Panc1 (cell line): ENCODE measurements around the gene RASGRF2. TPM values are rescaled to one million over a fixed set of nuclear protein-coding genes. Genes with fewer than 3 reads are reported as not detected.

Source experiments
- ATAC-seq: fragments of 200-7000 bp; cut with Tn5 transposase; 2 replicates; pipeline ENCODE4 v1.9.1; 2020; ENCODE audit warnings: mild to moderate bottlenecking, moderate library complexity
- BruUV-seq: library from RNA; stranded (reverse); fragments of 400-500 nt; replicated peaks from 2 replicates; lab custom pipeline; 2021; lab: Mats Ljungman, UMichigan
- CTCF ChIA-PET: fragments of 300-600 bp; sonication (Branson Sonifier 250); formaldehyde crosslinking; loops from one replicate; lab custom pipeline; 2022; ENCODE audit warnings: antibody characterized with exemption; lab: Charles Lee
- POLR2A ChIA-PET: fragments of 300-600 bp; sonication (Branson Sonifier 250); formaldehyde crosslinking; loops from one replicate; lab custom pipeline; 2022; ENCODE audit warnings: antibody characterized with exemption; lab: Charles Lee
- DNase-seq: peaks from one replicate; pipeline ENCODE4 v3.0.0-alpha.2; 2010; ENCODE audit warnings: low read depth, low spot score
- H3K27ac ChIP-seq: 2 replicates; pipeline ENCODE4 v1.5.1; 2011; ENCODE audit warnings: mild to moderate bottlenecking, low read length, inconsistent platforms
- H3K27me3 ChIP-seq: fragments of 200-500 bp; sonication (Bioruptor generic); 2 replicates; pipeline ENCODE4 v1.6.0; 2014; ENCODE audit warnings: low read length, inconsistent platforms; ENCODE audit not compliant: control insufficient read depth, insufficient read depth
- H3K36me3 ChIP-seq: fragments of 200-500 bp; sonication (Bioruptor generic); 2 replicates; pipeline ENCODE4 v1.5.1; 2014; ENCODE audit warnings: inconsistent platforms, mild to moderate bottlenecking, low read length, moderate library complexity; ENCODE audit not compliant: control insufficient read depth, insufficient read depth
- H3K4me1 ChIP-seq: 2 replicates; pipeline ENCODE4 v1.5.1; 2011; ENCODE audit warnings: inconsistent platforms, mild to moderate bottlenecking, low read length, moderate library complexity; ENCODE audit not compliant: control insufficient read depth, insufficient read depth
- H3K4me3 ChIP-seq, 2 experiments: 2 replicates each; pipeline ENCODE4 v1.5.1; 2011 to 2012; ENCODE audit warnings: low read depth in 2 of 2, low read length in 2 of 2, mild to moderate bottlenecking in 2 of 2, inconsistent platforms in 1 of 2, moderate library complexity in 1 of 2
- H3K9me3 ChIP-seq: fragments of 200-500 bp; sonication (Bioruptor generic); 2 replicates; pipeline ENCODE4 v1.5.1; 2014; ENCODE audit warnings: low read depth, mild to moderate bottlenecking, inconsistent platforms, low read length, moderate library complexity; ENCODE audit not compliant: control insufficient read depth, insufficient read depth
- CTCF ChIP-seq: fragments of 450-650 bp; IDR thresholded peaks from 2 replicates; pipeline ENCODE4 v1.5.1; 2017; ENCODE audit warnings: mild to moderate bottlenecking
- POLR2AphosphoS5 ChIP-seq: IDR thresholded peaks from 2 replicates; pipeline ENCODE4 v1.6.1; 2012; ENCODE audit warnings: mild to moderate bottlenecking, low read depth, low read length, moderate library complexity
- SIN3A ChIP-seq: IDR thresholded peaks from 2 replicates; pipeline ENCODE4 v1.6.1; 2012; ENCODE audit warnings: low read depth, mild to moderate bottlenecking, low read length, moderate library complexity, borderline replicate concordance; ENCODE audit not compliant: insufficient read depth
- TCF7L2 ChIP-seq: IDR thresholded peaks from 2 replicates; pipeline ENCODE4 v1.6.1; 2011; ENCODE audit warnings: mild to moderate bottlenecking, low read depth, low read length, inconsistent platforms
- in situ Hi-C: cut with HindIII; loops from 2 replicates; pipeline ENCODE4 v1.10.0; 2016; ENCODE audit warnings: low sequenced_read_pairs, low pct_unique_long_range_greater_than_20kb
- intact Hi-C: fragments of 100-400 bp; cut with micrococcal nuclease; formaldehyde crosslinking; loops from one replicate; pipeline ENCODE4 v1.10.0; 2022; ENCODE audit not compliant: unreplicated experiment
- total RNA-seq: library from RNA; stranded (reverse); gene quantifications from one replicate; pipeline ENCODE4 v1.2.1, GENCODE V29; 2021; ENCODE audit not compliant: unreplicated experiment
- TF ChIP-seq, protein P1 (sequence below), 2 experiments: IDR thresholded peaks; 2 replicates each; pipeline ENCODE4 v1.6.1; 2011 to 2012; ENCODE audit warnings: low read depth in 2 of 2, control low read depth in 1 of 2, low read length in 1 of 2, mild to moderate bottlenecking in 1 of 2, moderate library complexity in 1 of 2; ENCODE audit not compliant: insufficient read depth in 1 of 2

RASGRF2 gene
- total RNA-seq, 1 experiment from 2014 or later, result 4.7 TPM

- Histone ChIP-seq H3K4me3 (no peak overlapping the region), H3K36me3 (no peaks in the 10 kb centered on the region), H3K9me3 (no peaks in the 10 kb centered on the region; the same call in 1 of the 2 replicates), H3K27ac (no peak overlapping the region), H3K27me3 (no peaks in the 10 kb centered on the region), H3K4me1 (no peaks in the 10 kb centered on the region)
- TF ChIP-seq TCF7L2, result no peak
- TF ChIP-seq, protein P1, sequence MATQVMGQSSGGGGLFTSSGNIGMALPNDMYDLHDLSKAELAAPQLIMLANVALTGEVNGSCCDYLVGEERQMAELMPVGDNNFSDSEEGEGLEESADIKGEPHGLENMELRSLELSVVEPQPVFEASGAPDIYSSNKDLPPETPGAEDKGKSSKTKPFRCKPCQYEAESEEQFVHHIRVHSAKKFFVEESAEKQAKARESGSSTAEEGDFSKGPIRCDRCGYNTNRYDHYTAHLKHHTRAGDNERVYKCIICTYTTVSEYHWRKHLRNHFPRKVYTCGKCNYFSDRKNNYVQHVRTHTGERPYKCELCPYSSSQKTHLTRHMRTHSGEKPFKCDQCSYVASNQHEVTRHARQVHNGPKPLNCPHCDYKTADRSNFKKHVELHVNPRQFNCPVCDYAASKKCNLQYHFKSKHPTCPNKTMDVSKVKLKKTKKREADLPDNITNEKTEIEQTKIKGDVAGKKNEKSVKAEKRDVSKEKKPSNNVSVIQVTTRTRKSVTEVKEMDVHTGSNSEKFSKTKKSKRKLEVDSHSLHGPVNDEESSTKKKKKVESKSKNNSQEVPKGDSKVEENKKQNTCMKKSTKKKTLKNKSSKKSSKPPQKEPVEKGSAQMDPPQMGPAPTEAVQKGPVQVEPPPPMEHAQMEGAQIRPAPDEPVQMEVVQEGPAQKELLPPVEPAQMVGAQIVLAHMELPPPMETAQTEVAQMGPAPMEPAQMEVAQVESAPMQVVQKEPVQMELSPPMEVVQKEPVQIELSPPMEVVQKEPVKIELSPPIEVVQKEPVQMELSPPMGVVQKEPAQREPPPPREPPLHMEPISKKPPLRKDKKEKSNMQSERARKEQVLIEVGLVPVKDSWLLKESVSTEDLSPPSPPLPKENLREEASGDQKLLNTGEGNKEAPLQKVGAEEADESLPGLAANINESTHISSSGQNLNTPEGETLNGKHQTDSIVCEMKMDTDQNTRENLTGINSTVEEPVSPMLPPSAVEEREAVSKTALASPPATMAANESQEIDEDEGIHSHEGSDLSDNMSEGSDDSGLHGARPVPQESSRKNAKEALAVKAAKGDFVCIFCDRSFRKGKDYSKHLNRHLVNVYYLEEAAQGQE (IDR thresholded peaks at IDR 0.05; ENCODE audit: insufficient read depth in 1 of 2, low read depth in 2 of 2, low read length in 1 of 2), result no peak
- no peak for TF ChIP-seq POLR2AphosphoS5
- TF ChIP-seq CTCF, result no peak
- no peak for TF ChIP-seq SIN3A
- intact Hi-C loops, result no loop called here
- ChIA-PET POLR2A (no interaction called here), CTCF (no interaction called here)
- no TSS peak for BruUV-seq
- ATAC-seq, result no peak
- in situ Hi-C loops, result no loop called here
- DNase-seq, result no peak
Measured at GRCh38 chr5:81078930-81079329, 118.8 kb downstream of the RASGRF2 start.

- TF ChIP-seq, protein P1 (IDR thresholded peaks at IDR 0.05; ENCODE audit: insufficient read depth in 1 of 2, low read depth in 2 of 2, low read length in 1 of 2), result no peak
- TF ChIP-seq TCF7L2, result no peak
- TF ChIP-seq POLR2AphosphoS5, result no peak
- TF ChIP-seq SIN3A, result no peak
- TF ChIP-seq CTCF, result no peak
- no peak for ATAC-seq
- no peaks in the 10 kb centered on the region for H3K36me3 ChIP-seq
- POLR2A ChIA-PET, result no interaction called here
- no peaks in the 10 kb centered on the region; the same call in 1 of the 2 replicates for H3K9me3 ChIP-seq
- no peaks in the 10 kb centered on the region for H3K27me3 ChIP-seq
- CTCF ChIA-PET, result no interaction called here
- H3K27ac ChIP-seq, result no peak overlapping the region
- intact Hi-C loops, result no loop called here
- H3K4me1 ChIP-seq, result no peaks in the 10 kb centered on the region
- no peak overlapping the region for H3K4me3 ChIP-seq
- in situ Hi-C loops, result no loop called here
- no peak for DNase-seq
- BruUV-seq, result no TSS peak
Measured at GRCh38 chr5:81080809-81081460, 120.8 kb downstream of the RASGRF2 start.
